ENCODE data around the gene SPOCK1.

Gene SPOCK1

GRCh38 chr5:137056676-137057075, 442.4 kb downstream of the SPOCK1 start:
- Histone ChIP-seq H4K91ac (ENCODE audit: low read length) (no peak overlapping the region), H2BK5ac (ENCODE audit: low read depth, low read length, poor library complexity, severe bottlenecking) (no peak overlapping the region), H3K27ac (ENCODE audit: low read length, poor library complexity, severe bottlenecking) (no peak overlapping the region), H2AFZ (ENCODE audit: low read depth, low read length) (no peak overlapping the region), H3K79me1 (replicated peaks; ENCODE audit: low read length, poor library complexity, severe bottlenecking) (no peaks in the 10 kb centered on the region), H2BK15ac (ENCODE audit: low read depth, poor library complexity, severe bottlenecking) (no peak overlapping the region), H2BK120ac (ENCODE audit: low read depth, low read length) (no peak overlapping the region), H3K36me3 (ENCODE audit: control insufficient read depth in 1 of 2, insufficient read depth in 2 of 2, low read depth in 1 of 2, low read length in 2 of 2) (no peaks in the 10 kb centered on the region), H3K4me2 (ENCODE audit: low read length, poor library complexity, severe bottlenecking) (no peak overlapping the region), H3K23ac (ENCODE audit: low read length in 2 of 2) (no peak overlapping the region), H3K4ac (ENCODE audit: low read depth in 1 of 2, low read length in 2 of 2) (no peak overlapping the region), H3K14ac (ENCODE audit: low read length in 2 of 2) (no peak overlapping the region), H3K4me3 (ENCODE audit: insufficient read depth in 1 of 2, low read depth in 1 of 2, low read length in 2 of 2) (no peak overlapping the region), H3K9me3 (ENCODE audit: control insufficient read depth, low read length) (no peaks in the 10 kb centered on the region), H3K9ac (ENCODE audit: low read length) (no peak overlapping the region), H3K18ac (ENCODE audit: low read depth in 1 of 2, low read length in 2 of 2) (no peak overlapping the region), H2BK12ac (ENCODE audit: low read length in 2 of 2) (no peak overlapping the region), H4K8ac (ENCODE audit: low read length) (no peak overlapping the region), H3K27me3 (ENCODE audit: control insufficient read depth in 1 of 2, insufficient read depth in 1 of 2, low read length in 2 of 2) (no peaks in the 10 kb centered on the region), H3K4me1 (ENCODE audit: control insufficient read depth, insufficient read depth, low read depth, low read length) (no peaks in the 10 kb centered on the region), H2AK5ac (ENCODE audit: low read length, severe bottlenecking) (no peak overlapping the region)
- WGBS = 82% methylated on average over 2 of the region's 2 CpGs
- no peak for DNase-seq

GRCh38 chr5:137055271-137055872, 443.8 kb downstream of the SPOCK1 start:
- Histone ChIP-seq H3K27me3 (ENCODE audit: control insufficient read depth in 1 of 2, insufficient read depth in 1 of 2, low read length in 2 of 2) (no peaks in the 10 kb centered on the region), H2BK15ac (ENCODE audit: low read depth, poor library complexity, severe bottlenecking) (no peak overlapping the region), H4K91ac (ENCODE audit: low read length) (no peak overlapping the region), H2BK5ac (ENCODE audit: low read depth, low read length, poor library complexity, severe bottlenecking) (no peak overlapping the region), H3K9ac (ENCODE audit: low read length) (no peak overlapping the region), H2AK5ac (ENCODE audit: low read length, severe bottlenecking) (no peak overlapping the region), H3K36me3 (ENCODE audit: control insufficient read depth in 1 of 2, insufficient read depth in 2 of 2, low read depth in 1 of 2, low read length in 2 of 2) (no peaks in the 10 kb centered on the region), H2AFZ (ENCODE audit: low read depth, low read length) (no peak overlapping the region), H3K18ac (ENCODE audit: low read depth in 1 of 2, low read length in 2 of 2) (no peak overlapping the region), H3K23ac (ENCODE audit: low read length in 2 of 2) (no peak overlapping the region), H3K27ac (ENCODE audit: low read length, poor library complexity, severe bottlenecking) (no peak overlapping the region), H3K4ac (ENCODE audit: low read depth in 1 of 2, low read length in 2 of 2) (no peak overlapping the region), H3K79me1 (replicated peaks; ENCODE audit: low read length, poor library complexity, severe bottlenecking) (no peaks in the 10 kb centered on the region), H2BK12ac (ENCODE audit: low read length in 2 of 2) (no peak overlapping the region), H3K4me3 (ENCODE audit: insufficient read depth in 1 of 2, low read depth in 1 of 2, low read length in 2 of 2) (no peak overlapping the region), H3K4me2 (ENCODE audit: low read length, poor library complexity, severe bottlenecking) (no peak overlapping the region), H3K14ac (ENCODE audit: low read length in 2 of 2) (no peak overlapping the region), H3K4me1 (ENCODE audit: control insufficient read depth, insufficient read depth, low read depth, low read length) (no peaks in the 10 kb centered on the region), H4K8ac (ENCODE audit: low read length) (no peak overlapping the region), H2BK120ac (ENCODE audit: low read depth, low read length) (no peak overlapping the region), H3K9me3 (ENCODE audit: control insufficient read depth, low read length) (no peaks in the 10 kb centered on the region)
- no peak for DNase-seq
- 68% methylated on average over 2 of the region's 2 CpGs for WGBS

- no peak overlapping the region for H3K27ac ChIP-seq (ENCODE audit: low read length, poor library complexity, severe bottlenecking)
- H4K91ac ChIP-seq (ENCODE audit: low read length) = no peak overlapping the region
- no peak overlapping the region for H3K9ac ChIP-seq (ENCODE audit: low read length)
- no peak overlapping the region for H3K4ac ChIP-seq (ENCODE audit: low read depth in 1 of 2, low read length in 2 of 2)
- H3K79me1 ChIP-seq (replicated peaks; ENCODE audit: low read length, poor library complexity, severe bottlenecking) = no peaks in the 10 kb centered on the region
- DNase-seq = no peak
- H3K4me3 ChIP-seq (ENCODE audit: insufficient read depth in 1 of 2, low read depth in 1 of 2, low read length in 2 of 2) = no peak overlapping the region
- H2BK15ac ChIP-seq (ENCODE audit: low read depth, poor library complexity, severe bottlenecking) = no peak overlapping the region
- H3K27me3 ChIP-seq (ENCODE audit: control insufficient read depth in 1 of 2, insufficient read depth in 1 of 2, low read length in 2 of 2) = no peaks in the 10 kb centered on the region
- no peaks in the 10 kb centered on the region for H3K4me1 ChIP-seq (ENCODE audit: control insufficient read depth, insufficient read depth, low read depth, low read length)
- H2AFZ ChIP-seq (ENCODE audit: low read depth, low read length) = no peak overlapping the region
- no peak overlapping the region for H4K8ac ChIP-seq (ENCODE audit: low read length)
- H2BK120ac ChIP-seq (ENCODE audit: low read depth, low read length) = no peak overlapping the region
- H3K36me3 ChIP-seq (ENCODE audit: control insufficient read depth in 1 of 2, insufficient read depth in 2 of 2, low read depth in 1 of 2, low read length in 2 of 2) = no peaks in the 10 kb centered on the region
- no peak overlapping the region for H3K14ac ChIP-seq (ENCODE audit: low read length in 2 of 2)
- 33% methylated on average over 1 of the region's 3 CpGs for WGBS
- no peak overlapping the region for H2AK5ac ChIP-seq (ENCODE audit: low read length, severe bottlenecking)
- no peak overlapping the region for H2BK5ac ChIP-seq (ENCODE audit: low read depth, low read length, poor library complexity, severe bottlenecking)
- no peak overlapping the region for H3K23ac ChIP-seq (ENCODE audit: low read length in 2 of 2)
- H3K18ac ChIP-seq (ENCODE audit: low read depth in 1 of 2, low read length in 2 of 2) = no peak overlapping the region
- no peak overlapping the region for H3K4me2 ChIP-seq (ENCODE audit: low read length, poor library complexity, severe bottlenecking)
- H2BK12ac ChIP-seq (ENCODE audit: low read length in 2 of 2) = no peak overlapping the region
- H3K9me3 ChIP-seq (ENCODE audit: control insufficient read depth, low read length) = no peaks in the 10 kb centered on the region
These were observed 444.3 kb downstream of the SPOCK1 start for GRCh38 chr5:137054792-137055191.

GRCh38 chr5:137054335-137054734, 444.8 kb downstream of the SPOCK1 start:
- Histone ChIP-seq H3K4ac (ENCODE audit: low read depth in 1 of 2, low read length in 2 of 2) (no peak overlapping the region), H3K18ac (ENCODE audit: low read depth in 1 of 2, low read length in 2 of 2) (no peak overlapping the region), H3K4me1 (ENCODE audit: control insufficient read depth, insufficient read depth, low read depth, low read length) (no peaks in the 10 kb centered on the region), H2BK5ac (ENCODE audit: low read depth, low read length, poor library complexity, severe bottlenecking) (no peak overlapping the region), H2BK15ac (ENCODE audit: low read depth, poor library complexity, severe bottlenecking) (no peak overlapping the region), H2AFZ (ENCODE audit: low read depth, low read length) (no peak overlapping the region), H3K27ac (ENCODE audit: low read length, poor library complexity, severe bottlenecking) (no peak overlapping the region), H3K23ac (ENCODE audit: low read length in 2 of 2) (no peak overlapping the region), H4K8ac (ENCODE audit: low read length) (no peak overlapping the region), H3K9ac (ENCODE audit: low read length) (no peak overlapping the region), H3K36me3 (ENCODE audit: control insufficient read depth in 1 of 2, insufficient read depth in 2 of 2, low read depth in 1 of 2, low read length in 2 of 2) (no peaks in the 10 kb centered on the region), H3K4me3 (ENCODE audit: insufficient read depth in 1 of 2, low read depth in 1 of 2, low read length in 2 of 2) (no peak overlapping the region), H4K91ac (ENCODE audit: low read length) (no peak overlapping the region), H3K9me3 (ENCODE audit: control insufficient read depth, low read length) (no peaks in the 10 kb centered on the region), H2BK120ac (ENCODE audit: low read depth, low read length) (no peak overlapping the region), H3K79me1 (replicated peaks; ENCODE audit: low read length, poor library complexity, severe bottlenecking) (no peaks in the 10 kb centered on the region), H3K14ac (ENCODE audit: low read length in 2 of 2) (no peak overlapping the region), H2BK12ac (ENCODE audit: low read length in 2 of 2) (no peak overlapping the region), H2AK5ac (ENCODE audit: low read length, severe bottlenecking) (no peak overlapping the region), H3K4me2 (ENCODE audit: low read length, poor library complexity, severe bottlenecking) (no peak overlapping the region), H3K27me3 (ENCODE audit: control insufficient read depth in 1 of 2, insufficient read depth in 1 of 2, low read length in 2 of 2) (no peaks in the 10 kb centered on the region)
- 91% methylated on average over 1 of the region's 1 CpG for WGBS
- no peak for DNase-seq
